ENCODE measurements around the gene STK24.

- TF ChIP-seq POLR2AphosphoS5 (IDR thresholded peaks at IDR 0.05) (no peak), CTCF (IDR thresholded peaks at IDR 0.05) (no peak), POLR2A (IDR thresholded peaks at IDR 0.05) (no peak), EP300 (IDR thresholded peaks at IDR 0.05) (no peak)
Observed at GRCh38 chr13:98468929-98469328, 108.0 kb downstream of the STK24 start.

Measured in upper lobe of left lung (tissue), 4 donors.